RPMI7951 (cell line): Measurements from ENCODE around the gene C21orf91. TPM values are rescaled to one million over a fixed set of nuclear protein-coding genes. Genes with fewer than 3 reads are reported as not detected.

Source experiments
- total RNA-seq: library from RNA; depleted of rRNA; stranded (reverse); fragments of >200 nt; shearing (Covaris generic); gene quantifications from 2 replicates; pipeline ENCODE4 v1.2.3, GENCODE V29; 2014; rRNA removed

The C21orf91 gene
- total RNA-seq, 1 experiment from 2014 or later = 14.3 TPM

Other genes with a start within 250 kb of the C21orf91 start
- gene BTG3, start 206.5 kb downstream of the C21orf91 start, total RNA-seq = 67.3 and 80.5 TPM in 2 replicates